ENCODE measurements around the gene SLC2A1. TPM values are rescaled to one million over a fixed set of nuclear protein-coding genes. Genes with fewer than 3 reads are reported as not detected.

The SLC2A1 gene
- total RNA-seq, 4 donors from 2014 or later, result 488 to 2,308 (median 910) TPM

DNA sequence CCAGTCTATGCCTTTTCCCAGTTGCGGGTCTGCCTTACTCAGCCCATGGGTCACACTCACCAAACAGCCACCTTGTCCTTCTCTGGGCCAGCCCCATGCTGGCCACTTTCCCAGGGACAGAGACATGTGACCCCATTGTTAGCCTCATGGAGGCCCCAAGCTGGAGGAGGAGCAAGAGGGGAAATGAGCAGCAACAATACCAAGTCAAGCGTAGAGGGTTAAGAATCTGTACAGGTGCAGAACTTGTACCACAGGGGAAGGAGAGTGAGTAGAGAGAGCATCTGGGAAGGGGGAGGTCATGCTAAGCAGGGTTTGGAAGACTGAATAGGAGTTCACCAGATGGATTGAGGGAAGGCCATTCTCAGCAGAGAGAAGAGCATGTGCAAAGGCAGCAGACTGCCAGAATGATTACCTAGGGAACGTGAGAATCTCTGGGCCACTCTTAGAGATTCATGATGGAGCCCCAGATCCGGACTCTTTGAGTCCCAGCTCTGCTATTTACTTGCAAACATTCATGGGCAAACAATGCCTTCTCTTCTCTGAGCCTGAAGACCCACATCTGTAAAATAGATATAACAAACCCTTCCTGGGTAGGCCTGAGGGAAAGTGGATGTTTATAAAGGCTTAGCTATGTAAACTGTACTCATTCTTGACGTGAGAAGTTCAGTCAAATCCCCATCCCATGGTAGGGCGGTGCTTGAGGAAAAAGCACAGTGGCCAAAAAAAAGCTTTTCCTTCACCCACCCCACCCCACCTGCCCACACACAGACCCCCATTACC is 2.8 kb upstream of the SLC2A1 start:
- WGBS, 2 donors, result 53 to 71% methylated on average over 6 of the region's 6 CpGs
- intact Hi-C loops (cut with DNase I; ENCODE audit: low total_unique reads), result no loop called here
- no peak overlapping the region for H3K4me3 ChIP-seq (ENCODE audit: low read depth, poor library complexity, severe bottlenecking)
- no peak for DNase-seq (ENCODE audit: low spot score in 2 of 2)
- TF ChIP-seq, protein P1, sequence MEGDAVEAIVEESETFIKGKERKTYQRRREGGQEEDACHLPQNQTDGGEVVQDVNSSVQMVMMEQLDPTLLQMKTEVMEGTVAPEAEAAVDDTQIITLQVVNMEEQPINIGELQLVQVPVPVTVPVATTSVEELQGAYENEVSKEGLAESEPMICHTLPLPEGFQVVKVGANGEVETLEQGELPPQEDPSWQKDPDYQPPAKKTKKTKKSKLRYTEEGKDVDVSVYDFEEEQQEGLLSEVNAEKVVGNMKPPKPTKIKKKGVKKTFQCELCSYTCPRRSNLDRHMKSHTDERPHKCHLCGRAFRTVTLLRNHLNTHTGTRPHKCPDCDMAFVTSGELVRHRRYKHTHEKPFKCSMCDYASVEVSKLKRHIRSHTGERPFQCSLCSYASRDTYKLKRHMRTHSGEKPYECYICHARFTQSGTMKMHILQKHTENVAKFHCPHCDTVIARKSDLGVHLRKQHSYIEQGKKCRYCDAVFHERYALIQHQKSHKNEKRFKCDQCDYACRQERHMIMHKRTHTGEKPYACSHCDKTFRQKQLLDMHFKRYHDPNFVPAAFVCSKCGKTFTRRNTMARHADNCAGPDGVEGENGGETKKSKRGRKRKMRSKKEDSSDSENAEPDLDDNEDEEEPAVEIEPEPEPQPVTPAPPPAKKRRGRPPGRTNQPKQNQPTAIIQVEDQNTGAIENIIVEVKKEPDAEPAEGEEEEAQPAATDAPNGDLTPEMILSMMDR (IDR thresholded peaks at IDR 0.05), result no peak
- TF ChIP-seq POLR2A (IDR thresholded peaks at IDR 0.05), result no peak

DNA sequence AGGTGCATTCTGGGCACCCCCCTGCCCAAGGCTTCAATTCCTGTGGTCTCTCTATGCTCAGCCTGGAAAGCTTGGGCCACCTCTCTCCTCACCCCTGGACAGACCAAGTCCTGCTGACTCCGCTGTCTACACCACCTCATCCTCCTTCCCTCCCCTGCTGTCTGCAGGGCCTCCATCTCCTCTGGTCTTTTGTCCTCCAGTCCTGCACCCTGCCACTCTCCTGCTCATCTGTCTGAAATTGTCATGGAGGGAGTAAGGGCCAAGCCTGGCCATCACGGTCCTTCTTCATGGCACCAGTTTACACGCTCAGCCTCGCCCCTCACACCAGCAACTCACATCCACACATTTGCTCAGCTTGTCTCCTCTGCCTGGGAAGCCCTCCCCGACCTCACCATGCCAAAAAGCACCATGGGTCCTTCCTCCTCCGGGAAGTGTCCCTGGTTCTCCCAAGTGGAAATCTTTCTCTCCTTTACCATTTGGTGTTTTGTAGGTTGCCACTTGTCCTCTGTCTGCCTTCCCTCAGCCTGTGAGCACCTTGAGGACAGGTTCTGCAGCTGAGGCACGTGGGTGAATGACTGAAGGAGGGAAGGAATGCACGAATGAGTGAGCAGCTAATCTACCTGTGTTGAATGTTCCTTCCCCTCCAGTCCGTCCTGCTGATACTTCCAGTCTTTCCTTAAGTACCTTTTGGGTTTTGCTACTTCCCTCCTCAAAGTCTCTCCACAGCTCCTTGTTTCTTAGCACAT is 2.1 kb upstream of the SLC2A1 start:
- H3K4me3 ChIP-seq (ENCODE audit: low read depth, poor library complexity, severe bottlenecking), result no peak overlapping the region
- no peak for DNase-seq (ENCODE audit: low spot score in 2 of 2)
- WGBS, 2 donors, result 74 to 81% methylated on average over 8 to 9 of the region's 9 CpGs
- intact Hi-C loops (cut with DNase I; ENCODE audit: low total_unique reads), result no loop called here
- TF ChIP-seq, protein P1 (IDR thresholded peaks at IDR 0.05), result no peak
- no peak for TF ChIP-seq POLR2A (IDR thresholded peaks at IDR 0.05)

- intact Hi-C loops (cut with DNase I; ENCODE audit: low total_unique reads), result no loop called here
- WGBS, 2 donors, result 59 to 79% methylated on average over 1 of the region's 1 CpG
- DNase-seq (ENCODE audit: low spot score in 2 of 2), result no peak
- no peak overlapping the region for H3K4me3 ChIP-seq (ENCODE audit: low read depth, poor library complexity, severe bottlenecking)
- no peak for TF ChIP-seq POLR2A (IDR thresholded peaks at IDR 0.05)
- TF ChIP-seq, protein P1 (IDR thresholded peaks at IDR 0.05), result no peak
These were observed 1.4 kb upstream of the SLC2A1 start for GRCh38 chr1:42960122-42960390.

GRCh38 chr1:42957880-42958487 is 684 bp downstream of the SLC2A1 start:
- WGBS, 2 donors, result 5 to 11% methylated on average over 5 to 15 of the region's 72 CpGs
- DNase-seq (ENCODE audit: low spot score in 2 of 2), result peak in 1 of 2 donors; percentile 92
- intact Hi-C loops (cut with DNase I; ENCODE audit: low total_unique reads), result no loop called here
- TF ChIP-seq, protein P1 (IDR thresholded peaks at IDR 0.05), result no peak
- TF ChIP-seq POLR2A (IDR thresholded peaks at IDR 0.05), result no peak
- H3K4me3 ChIP-seq (ENCODE audit: low read depth, poor library complexity, severe bottlenecking), result peak overlapping the region; percentile 64

DNA sequence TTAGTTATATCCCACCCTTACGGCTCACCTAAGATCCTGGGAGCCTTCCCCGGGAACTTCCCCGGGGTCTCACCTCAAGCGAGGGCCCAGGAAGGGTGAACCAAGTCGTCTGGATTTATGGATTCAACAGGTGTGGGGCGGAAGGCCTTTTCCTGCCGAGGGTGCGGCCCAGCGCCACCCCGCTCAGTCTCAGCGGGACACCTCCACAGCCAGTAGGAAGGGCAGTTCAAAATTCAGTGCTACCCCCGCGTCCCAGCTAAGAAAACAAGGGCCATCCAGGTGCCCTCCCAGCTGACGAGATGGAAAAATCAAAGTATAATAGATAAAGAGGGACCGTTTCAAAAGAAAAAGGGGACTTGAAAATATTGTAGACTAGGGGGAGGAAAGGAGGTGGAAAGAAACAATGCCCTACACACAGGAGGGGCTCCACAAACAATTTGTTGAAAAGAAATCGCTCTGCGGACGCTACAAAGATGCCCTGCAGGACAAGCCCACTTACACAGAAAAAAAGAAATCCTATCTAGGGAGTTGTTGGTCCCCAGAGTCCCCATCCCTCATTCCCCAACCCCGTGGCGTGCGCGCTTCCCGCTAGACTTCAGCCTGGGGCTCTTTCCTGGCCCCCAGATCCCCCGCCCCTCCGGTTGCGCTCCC is 1.3 kb downstream of the SLC2A1 start:
- H3K4me3 ChIP-seq (ENCODE audit: low read depth, poor library complexity, severe bottlenecking), result peak overlapping the region; percentile 64
- WGBS, 2 donors, result 39 to 40% methylated on average over 23 to 26 of the region's 26 CpGs
- TF ChIP-seq POLR2A (IDR thresholded peaks at IDR 0.05), result no peak
- TF ChIP-seq, protein P1 (IDR thresholded peaks at IDR 0.05), result no peak
- intact Hi-C loops (cut with DNase I; ENCODE audit: low total_unique reads), result no loop called here
- DNase-seq (ENCODE audit: low spot score in 2 of 2), result no peak

Data from lower leg skin (tissue), 4 donors.